Fibroblast of the aortic adventitia (primary cell): Measurements from ENCODE around the gene OVOL1. TPM values are rescaled to one million over a fixed set of nuclear protein-coding genes. Genes with fewer than 3 reads are reported as not detected.

Source experiments
- DNase-seq: peaks from one replicate; pipeline ENCODE4 v3.0.0-alpha.2; 2010; ENCODE audit warnings: low read depth
- H3K4me3 ChIP-seq: 2 replicates; pipeline ENCODE4 v1.5.1; 2011; ENCODE audit warnings: low read depth, mild to moderate bottlenecking, control low read depth, low read length, moderate library complexity
- total RNA-seq: library from RNA; depleted of rRNA; stranded (reverse); fragments of >200 nt; gene quantifications from 2 replicates; pipeline ENCODE4 v1.2.3, GENCODE V29; 2012; ENCODE audit warnings: low replicate concordance
- TF ChIP-seq, protein P1 (sequence below): IDR thresholded peaks from 2 replicates; pipeline ENCODE4 v1.5.1; 2011; ENCODE audit warnings: mild to moderate bottlenecking, low read length, control low read depth, inconsistent platforms; ENCODE audit not compliant: insufficient read depth

Gene OVOL1
- total RNA-seq, 1 donor: not detected

- no peak overlapping the region for H3K4me3 ChIP-seq
- TF ChIP-seq, protein P1, sequence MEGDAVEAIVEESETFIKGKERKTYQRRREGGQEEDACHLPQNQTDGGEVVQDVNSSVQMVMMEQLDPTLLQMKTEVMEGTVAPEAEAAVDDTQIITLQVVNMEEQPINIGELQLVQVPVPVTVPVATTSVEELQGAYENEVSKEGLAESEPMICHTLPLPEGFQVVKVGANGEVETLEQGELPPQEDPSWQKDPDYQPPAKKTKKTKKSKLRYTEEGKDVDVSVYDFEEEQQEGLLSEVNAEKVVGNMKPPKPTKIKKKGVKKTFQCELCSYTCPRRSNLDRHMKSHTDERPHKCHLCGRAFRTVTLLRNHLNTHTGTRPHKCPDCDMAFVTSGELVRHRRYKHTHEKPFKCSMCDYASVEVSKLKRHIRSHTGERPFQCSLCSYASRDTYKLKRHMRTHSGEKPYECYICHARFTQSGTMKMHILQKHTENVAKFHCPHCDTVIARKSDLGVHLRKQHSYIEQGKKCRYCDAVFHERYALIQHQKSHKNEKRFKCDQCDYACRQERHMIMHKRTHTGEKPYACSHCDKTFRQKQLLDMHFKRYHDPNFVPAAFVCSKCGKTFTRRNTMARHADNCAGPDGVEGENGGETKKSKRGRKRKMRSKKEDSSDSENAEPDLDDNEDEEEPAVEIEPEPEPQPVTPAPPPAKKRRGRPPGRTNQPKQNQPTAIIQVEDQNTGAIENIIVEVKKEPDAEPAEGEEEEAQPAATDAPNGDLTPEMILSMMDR: no peak
- DNase-seq: no peak
Observed at GRCh38 chr11:65816696-65817095, 29.8 kb downstream of the OVOL1 start.

- TF ChIP-seq, protein P1: no peak
- DNase-seq: peak; percentile 27
- H3K4me3 ChIP-seq: peak overlapping the region; percentile 81
Observed at GRCh38 chr11:65817312-65817834, 30.5 kb downstream of the OVOL1 start.

DNA sequence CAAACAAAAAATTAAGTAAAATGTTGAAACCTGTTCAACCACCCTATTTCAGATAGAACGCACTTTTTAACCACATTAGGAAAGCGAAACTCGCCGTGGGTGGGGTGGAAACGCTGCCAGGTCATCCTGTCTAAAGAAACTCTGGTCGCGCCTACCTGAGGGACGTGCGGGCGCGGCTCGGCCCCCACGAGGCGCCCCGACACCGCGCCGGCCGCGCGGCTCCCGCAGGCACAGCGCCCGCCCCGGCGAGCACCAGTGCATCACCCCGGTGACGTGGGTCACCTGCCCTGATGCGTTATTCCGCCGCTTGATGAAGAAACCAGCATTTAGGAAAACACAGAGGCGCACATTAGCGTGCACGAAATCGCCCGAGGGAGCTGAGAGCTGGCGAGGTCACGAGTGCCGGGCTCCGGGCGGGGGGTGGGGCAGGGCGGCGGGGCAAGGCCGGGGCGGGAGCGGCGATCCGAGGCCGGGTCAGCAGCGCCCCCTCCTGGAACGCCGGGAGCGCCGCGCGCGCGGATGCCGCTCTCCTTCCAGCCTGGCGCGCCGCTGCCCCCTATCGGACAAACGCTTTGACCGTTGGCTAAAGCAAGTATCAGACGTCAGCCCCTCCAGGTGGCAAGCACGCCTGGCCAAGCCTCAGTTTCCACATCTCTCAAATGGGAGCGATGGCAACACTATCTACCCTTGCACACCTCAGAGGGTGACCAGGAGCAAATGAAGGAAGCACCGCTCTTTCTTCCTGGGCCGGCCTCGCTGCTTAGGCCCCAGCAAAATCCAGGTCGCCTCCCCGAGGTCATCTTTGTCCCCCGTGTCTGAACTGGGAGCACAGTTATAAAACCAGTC lies 31.2 kb downstream of the OVOL1 start:
- DNase-seq: peak; percentile 85
- TF ChIP-seq, protein P1: peak; percentile 91
- peak overlapping the region; percentile 81 for H3K4me3 ChIP-seq

- TF ChIP-seq, protein P1: no peak
- no peak overlapping the region for H3K4me3 ChIP-seq
- no peak for DNase-seq
Observed at GRCh38 chr11:65821107-65821506, 34.2 kb downstream of the OVOL1 start.

GRCh38 chr11:65822776-65823528 lies 36.1 kb downstream of the OVOL1 start:
- DNase-seq: no peak
- TF ChIP-seq, protein P1: no peak

GRCh38 chr11:65826984-65827735 lies 40.3 kb downstream of the OVOL1 start:
- TF ChIP-seq, protein P1: no peak
- no peak overlapping the region for H3K4me3 ChIP-seq
- no peak for DNase-seq

More at GRCh38 chr11:65822776-65823528, 36.1 kb downstream of the OVOL1 start:
- H3K4me3 ChIP-seq: no peak overlapping the region
